SU-DHL-6 (cell line): ENCODE data around the gene UBE2G2.

Experiments
- EZH2phosphoT487 ChIP-seq: fragments of 200-600 bp; sonication (generic), shearing (Covaris generic); conservative IDR thresholded peaks from 2 replicates; pipeline ENCODE4 v1.6.1; 2018; ENCODE audit warnings: mild to moderate bottlenecking, antibody characterized with exemption, low read length, moderate library complexity, mixed read lengths
- TF ChIP-seq, protein P1 (sequence below): fragments of 200-600 bp; sonication (generic); IDR thresholded peaks from one replicate; pipeline ENCODE4 v1.5.1; 2017; ENCODE audit warnings: antibody characterized with exemption, mild to moderate bottlenecking, low read length, moderate library complexity; ENCODE audit not compliant: insufficient read depth, poor library complexity, severe bottlenecking

DNA sequence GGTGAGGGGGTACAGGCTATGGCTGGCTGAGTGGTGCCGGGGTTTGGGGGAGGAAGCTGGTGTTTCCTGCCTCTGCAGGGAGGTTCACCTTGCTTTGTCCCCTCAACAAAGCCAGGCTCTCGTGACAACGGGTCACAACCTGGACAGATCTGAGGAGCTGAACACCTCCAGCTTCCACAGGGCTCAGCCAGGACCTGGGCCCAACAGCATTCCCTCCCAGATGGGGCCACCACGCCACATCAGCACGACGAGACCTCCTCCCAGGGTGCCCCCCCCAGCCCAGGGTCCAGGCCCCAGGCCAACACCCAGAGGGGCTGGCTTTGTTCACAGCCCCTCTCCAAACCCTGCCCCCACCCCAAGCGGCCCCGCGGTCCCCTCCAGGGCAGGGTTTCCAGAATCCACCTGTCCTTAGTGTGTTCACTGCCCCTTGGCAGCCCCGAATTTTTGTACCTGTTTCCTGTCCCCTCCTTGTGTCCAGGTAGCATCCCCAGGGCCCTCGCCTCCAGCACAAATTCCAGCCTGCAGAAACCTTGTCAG is 34.7 kb downstream of the UBE2G2 start:
- TF ChIP-seq, protein P1, sequence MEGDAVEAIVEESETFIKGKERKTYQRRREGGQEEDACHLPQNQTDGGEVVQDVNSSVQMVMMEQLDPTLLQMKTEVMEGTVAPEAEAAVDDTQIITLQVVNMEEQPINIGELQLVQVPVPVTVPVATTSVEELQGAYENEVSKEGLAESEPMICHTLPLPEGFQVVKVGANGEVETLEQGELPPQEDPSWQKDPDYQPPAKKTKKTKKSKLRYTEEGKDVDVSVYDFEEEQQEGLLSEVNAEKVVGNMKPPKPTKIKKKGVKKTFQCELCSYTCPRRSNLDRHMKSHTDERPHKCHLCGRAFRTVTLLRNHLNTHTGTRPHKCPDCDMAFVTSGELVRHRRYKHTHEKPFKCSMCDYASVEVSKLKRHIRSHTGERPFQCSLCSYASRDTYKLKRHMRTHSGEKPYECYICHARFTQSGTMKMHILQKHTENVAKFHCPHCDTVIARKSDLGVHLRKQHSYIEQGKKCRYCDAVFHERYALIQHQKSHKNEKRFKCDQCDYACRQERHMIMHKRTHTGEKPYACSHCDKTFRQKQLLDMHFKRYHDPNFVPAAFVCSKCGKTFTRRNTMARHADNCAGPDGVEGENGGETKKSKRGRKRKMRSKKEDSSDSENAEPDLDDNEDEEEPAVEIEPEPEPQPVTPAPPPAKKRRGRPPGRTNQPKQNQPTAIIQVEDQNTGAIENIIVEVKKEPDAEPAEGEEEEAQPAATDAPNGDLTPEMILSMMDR: no peak
- no peak for TF ChIP-seq EZH2phosphoT487
